ENCODE data around the gene RAB20.

Gene RAB20

GRCh38 chr13:110506859-110507566, 54.5 kb downstream of the RAB20 start:
- TF ChIP-seq GATA3 (IDR thresholded peaks at IDR 0.05; ENCODE audit: low read depth, low read length) (no peak), GATA2 (IDR thresholded peaks at IDR 0.05; ENCODE audit: low read depth, low read length) (no peak)

DNA sequence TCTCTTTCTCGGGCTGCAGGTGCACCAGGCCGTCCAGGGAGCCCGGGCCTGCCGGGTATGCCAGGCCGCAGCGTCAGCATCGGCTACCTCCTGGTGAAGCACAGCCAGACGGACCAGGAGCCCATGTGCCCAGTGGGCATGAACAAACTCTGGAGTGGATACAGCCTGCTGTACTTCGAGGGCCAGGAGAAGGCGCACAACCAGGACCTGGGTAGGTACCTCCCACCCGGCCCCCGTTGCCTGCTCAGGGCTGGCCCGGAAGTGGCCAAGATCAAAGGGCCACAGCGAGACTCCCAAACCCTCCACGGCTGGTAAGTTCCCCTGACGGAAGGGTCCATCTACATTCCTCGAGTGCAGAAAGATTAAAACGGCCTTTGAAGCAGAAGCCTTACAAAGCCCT, 55.1 kb downstream of the RAB20 start:
- no peak for TF ChIP-seq GATA2 (IDR thresholded peaks at IDR 0.05; ENCODE audit: low read depth, low read length)

DNA sequence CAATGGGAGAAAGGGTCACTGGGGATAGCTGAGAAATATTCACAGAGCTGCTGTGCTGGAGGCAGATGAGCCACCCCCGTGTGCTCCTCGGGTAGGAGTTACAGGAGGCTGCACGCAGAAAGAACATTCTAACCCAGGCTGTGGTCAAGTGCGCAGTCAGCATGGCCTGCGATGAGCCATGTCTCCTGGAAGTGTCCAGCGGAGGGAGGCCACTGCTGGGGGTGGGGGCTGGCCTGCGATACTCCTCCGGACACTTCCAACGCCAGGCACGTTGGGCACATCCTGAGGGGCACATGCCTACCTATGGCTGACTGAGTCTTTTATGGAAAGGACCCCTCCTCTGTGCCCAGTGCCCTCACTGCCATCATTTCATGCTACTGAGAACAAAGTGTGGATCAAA, 55.9 kb downstream of the RAB20 start:
- TF ChIP-seq GATA3 (IDR thresholded peaks at IDR 0.05; ENCODE audit: low read depth, low read length) (no peak), GATA2 (IDR thresholded peaks at IDR 0.05; ENCODE audit: low read depth, low read length) (no peak)

- TF ChIP-seq GATA2 (IDR thresholded peaks at IDR 0.05; ENCODE audit: low read depth, low read length): no peak
- TF ChIP-seq GATA3 (IDR thresholded peaks at IDR 0.05; ENCODE audit: low read depth, low read length): no peak
Observed at GRCh38 chr13:110503979-110504499, 57.5 kb downstream of the RAB20 start.

- TF ChIP-seq GATA2 (IDR thresholded peaks at IDR 0.05; ENCODE audit: low read depth, low read length): no peak
- no peak for TF ChIP-seq GATA3 (IDR thresholded peaks at IDR 0.05; ENCODE audit: low read depth, low read length)
Observed at GRCh38 chr13:110503037-110503901, 58.3 kb downstream of the RAB20 start.

GRCh38 chr13:110501188-110501587, 60.3 kb downstream of the RAB20 start:
- TF ChIP-seq GATA3 (IDR thresholded peaks at IDR 0.05; ENCODE audit: low read depth, low read length) (no peak), GATA2 (IDR thresholded peaks at IDR 0.05; ENCODE audit: low read depth, low read length) (no peak)

DNA sequence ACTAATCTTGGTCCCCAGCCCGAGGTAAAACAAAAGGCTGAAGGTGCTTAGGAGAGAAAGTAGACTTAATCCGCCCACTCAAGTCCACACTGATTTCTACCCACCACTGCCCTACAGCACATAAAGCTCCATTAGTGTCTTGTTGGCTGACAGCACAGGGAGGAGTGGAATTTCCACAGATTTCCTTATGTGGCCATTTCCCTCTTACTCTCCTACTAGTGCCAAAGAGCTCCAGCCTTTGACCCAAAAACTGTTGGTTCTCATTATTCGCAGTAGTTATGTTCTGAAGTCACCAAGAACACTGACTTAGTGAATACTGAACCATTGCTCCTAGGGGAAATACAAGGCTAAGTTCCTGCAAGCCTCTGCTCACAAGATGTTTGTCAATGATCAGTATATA, 61.2 kb downstream of the RAB20 start:
- TF ChIP-seq GATA3 (IDR thresholded peaks at IDR 0.05; ENCODE audit: low read depth, low read length) (no peak), GATA2 (IDR thresholded peaks at IDR 0.05; ENCODE audit: low read depth, low read length) (no peak)

GRCh38 chr13:110499621-110500281, 61.8 kb downstream of the RAB20 start:
- TF ChIP-seq GATA3 (IDR thresholded peaks at IDR 0.05; ENCODE audit: low read depth, low read length): no peak
- 0 out of 2 replicates have a peak, but pooled peaks have one; percentile 8 for TF ChIP-seq GATA2 (IDR thresholded peaks at IDR 0.05; ENCODE audit: low read depth, low read length)

DNA sequence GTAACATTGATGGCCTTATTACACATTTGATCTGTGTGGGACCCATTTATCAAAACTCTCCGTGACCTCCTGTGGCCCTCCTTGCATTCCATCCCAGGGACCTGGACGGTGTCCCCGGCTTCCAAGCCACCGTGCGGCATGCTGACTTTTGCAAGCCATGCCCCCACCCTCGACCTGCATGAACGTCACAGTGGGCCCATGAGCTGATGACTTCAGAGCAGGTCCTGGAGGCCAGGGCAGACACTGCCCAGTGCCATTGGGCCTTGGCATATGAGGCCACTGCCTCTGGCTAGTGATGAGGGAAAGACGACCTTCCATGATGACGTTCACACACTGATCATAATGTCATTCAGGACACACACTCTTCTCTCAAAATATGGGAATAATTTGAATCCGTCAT, 62.8 kb downstream of the RAB20 start:
- TF ChIP-seq GATA2 (IDR thresholded peaks at IDR 0.05; ENCODE audit: low read depth, low read length): no peak
- no peak for TF ChIP-seq GATA3 (IDR thresholded peaks at IDR 0.05; ENCODE audit: low read depth, low read length)

DNA sequence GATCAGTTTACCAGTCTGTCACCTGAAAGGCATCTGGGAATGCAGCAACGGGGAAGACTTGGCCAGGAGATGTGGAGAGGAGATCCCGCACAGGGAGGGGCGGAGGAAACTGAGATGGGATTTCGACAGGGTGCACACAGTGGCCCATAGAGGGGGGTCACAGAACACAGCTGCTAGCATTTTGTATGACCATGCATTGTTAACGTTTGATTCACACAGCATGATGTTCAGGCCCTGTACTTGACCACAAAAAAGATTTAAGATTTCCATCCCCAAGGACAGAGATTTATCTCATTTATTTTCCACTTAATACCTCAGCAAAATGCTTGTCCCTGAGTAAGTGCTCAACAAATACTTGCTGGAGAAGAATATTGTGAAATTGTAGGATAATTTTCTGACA, 63.2 kb downstream of the RAB20 start:
- TF ChIP-seq GATA3 (IDR thresholded peaks at IDR 0.05; ENCODE audit: low read depth, low read length) (no peak), GATA2 (IDR thresholded peaks at IDR 0.05; ENCODE audit: low read depth, low read length) (no peak)

GRCh38 chr13:110497003-110497402, 64.5 kb downstream of the RAB20 start:
- TF ChIP-seq GATA3 (IDR thresholded peaks at IDR 0.05; ENCODE audit: low read depth, low read length) (no peak), GATA2 (IDR thresholded peaks at IDR 0.05; ENCODE audit: low read depth, low read length) (no peak)

GRCh38 chr13:110496281-110496680, 65.2 kb downstream of the RAB20 start:
- TF ChIP-seq GATA2 (IDR thresholded peaks at IDR 0.05; ENCODE audit: low read depth, low read length): no peak
- no peak for TF ChIP-seq GATA3 (IDR thresholded peaks at IDR 0.05; ENCODE audit: low read depth, low read length)

GRCh38 chr13:110495881-110496280, 65.6 kb downstream of the RAB20 start:
- TF ChIP-seq GATA3 (IDR thresholded peaks at IDR 0.05; ENCODE audit: low read depth, low read length) (no peak), GATA2 (IDR thresholded peaks at IDR 0.05; ENCODE audit: low read depth, low read length) (no peak)

GRCh38 chr13:110495376-110495775, 66.1 kb downstream of the RAB20 start:
- TF ChIP-seq GATA2 (IDR thresholded peaks at IDR 0.05; ENCODE audit: low read depth, low read length): no peak

Measured in SH-SY5Y (cell line).